Mesothelial cell of epicardium (in vitro differentiated cells): ENCODE data around the gene KHDRBS2. TPM values are rescaled to one million over a fixed set of nuclear protein-coding genes. Genes with fewer than 3 reads are reported as not detected.
"Not testable (repeated sequence)": the region's sequence is repeated elsewhere in the genome, so short reads cannot be mapped to it uniquely, and the experiment has no call there.

Experiments used
- DNase-seq, 2 experiments: peaks; one replicate each; pipeline ENCODE4 v3.0.0; 2021; ENCODE audit warnings: low spot score in 2 of 2; ENCODE audit not compliant: unreplicated experiment in 2 of 2
- H3K27ac Mint-ChIP-seq: 2 replicates; pipeline ENCODE4 v1.8.0; 2021; ENCODE audit warnings: mixed read lengths
- H3K27me3 Mint-ChIP-seq: 2 replicates; pipeline ENCODE4 v1.8.0; 2021; ENCODE audit warnings: low read depth, mixed read lengths
- H3K36me3 Mint-ChIP-seq: 2 replicates; pipeline ENCODE4 v1.8.0; 2021; ENCODE audit warnings: mixed read lengths
- H3K4me1 Mint-ChIP-seq: 2 replicates; pipeline ENCODE4 v1.8.0; 2021; ENCODE audit warnings: mixed read lengths
- H3K4me3 Mint-ChIP-seq: 2 replicates; pipeline ENCODE4 v1.8.0; 2021; ENCODE audit warnings: mild to moderate bottlenecking, moderate library complexity, mixed read lengths
- H3K9me3 Mint-ChIP-seq: 2 replicates; pipeline ENCODE4 v1.8.0; 2021; ENCODE audit warnings: mixed read lengths
- CTCF ChIP-seq: fragments of 200-600 bp; sonication (generic); IDR thresholded peaks from one replicate; pipeline ENCODE4 v1.5.0; 2021; ENCODE audit warnings: antibody characterized with exemption; ENCODE audit not compliant: unreplicated experiment
- total RNA-seq: library from RNA; stranded (reverse); gene quantifications from 3 replicates; pipeline ENCODE4 v1.2.1, GENCODE V29; 2021

The KHDRBS2 gene
- total RNA-seq, 1 donor from 2014 or later, result 1.6 TPM

GRCh38 chr6:61833176-61833755 lies 452.8 kb downstream of the KHDRBS2 start:
- Mint-ChIP-seq H3K4me1 (peaks cover 1% of the 10 kb centered on the region), H3K27ac (no peak overlapping the region), H3K36me3 (no peaks in the 10 kb centered on the region), H3K4me3 (no peak overlapping the region), H3K9me3 (no peaks in the 10 kb centered on the region), H3K27me3 (no peaks in the 10 kb centered on the region)
- TF ChIP-seq CTCF, result no peak
- DNase-seq, result no peak

- Mint-ChIP-seq H3K4me3 (no peak overlapping the region), H3K36me3 (no peaks in the 10 kb centered on the region), H3K27me3 (no peaks in the 10 kb centered on the region), H3K27ac (no peak overlapping the region), H3K9me3 (peaks cover 4% of the 10 kb centered on the region), H3K4me1 (no peaks in the 10 kb centered on the region)
- DNase-seq, result no peak
- no peak for TF ChIP-seq CTCF
Observed at GRCh38 chr6:61817716-61818115, 468.3 kb downstream of the KHDRBS2 start.

GRCh38 chr6:61810047-61810446 lies 476.0 kb downstream of the KHDRBS2 start:
- H3K27me3 Mint-ChIP-seq, result no peaks in the 10 kb centered on the region
- no peak for TF ChIP-seq CTCF
- no peaks in the 10 kb centered on the region for H3K4me1 Mint-ChIP-seq
- peaks cover 2% of the 10 kb centered on the region for H3K36me3 Mint-ChIP-seq
- peaks cover 6% of the 10 kb centered on the region for H3K9me3 Mint-ChIP-seq
- no peak for DNase-seq
- no peak overlapping the region for H3K27ac Mint-ChIP-seq
- no peak overlapping the region for H3K4me3 Mint-ChIP-seq

DNA sequence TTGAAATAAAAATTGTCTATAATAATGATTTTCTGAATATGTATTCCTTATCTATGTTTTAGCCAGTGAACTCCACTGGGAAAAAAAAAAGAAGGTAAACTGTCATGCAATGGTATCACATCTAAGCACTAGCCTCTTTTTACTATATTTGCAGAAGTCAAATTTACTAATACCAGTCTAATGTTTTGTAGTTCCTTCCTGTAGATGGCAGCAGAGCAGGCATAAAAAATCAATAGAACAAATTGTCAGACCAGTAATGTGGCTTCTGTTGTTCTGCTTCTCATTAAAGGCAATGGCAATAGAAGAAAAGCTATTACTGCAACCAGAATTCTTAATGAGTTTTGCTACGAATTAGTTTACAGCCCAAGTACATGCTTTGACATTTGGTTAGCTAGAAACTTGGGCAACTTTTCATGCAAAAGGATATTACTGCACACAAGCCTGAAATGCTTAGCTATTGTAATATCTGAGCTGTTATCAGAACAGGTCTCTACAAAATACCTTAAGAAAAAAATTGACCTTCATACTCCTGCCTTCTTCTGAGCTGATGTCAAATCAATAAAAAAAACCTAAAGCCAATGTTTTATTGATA lies 476.9 kb downstream of the KHDRBS2 start:
- Mint-ChIP-seq H3K4me1 (no peaks in the 10 kb centered on the region), H3K27me3 (no peaks in the 10 kb centered on the region), H3K9me3 (peaks cover 10% of the 10 kb centered on the region), H3K4me3 (no peak overlapping the region), H3K27ac (no peak overlapping the region), H3K36me3 (peaks cover 2% of the 10 kb centered on the region)
- peak; percentile 57 for TF ChIP-seq CTCF
- no peak for DNase-seq

DNA sequence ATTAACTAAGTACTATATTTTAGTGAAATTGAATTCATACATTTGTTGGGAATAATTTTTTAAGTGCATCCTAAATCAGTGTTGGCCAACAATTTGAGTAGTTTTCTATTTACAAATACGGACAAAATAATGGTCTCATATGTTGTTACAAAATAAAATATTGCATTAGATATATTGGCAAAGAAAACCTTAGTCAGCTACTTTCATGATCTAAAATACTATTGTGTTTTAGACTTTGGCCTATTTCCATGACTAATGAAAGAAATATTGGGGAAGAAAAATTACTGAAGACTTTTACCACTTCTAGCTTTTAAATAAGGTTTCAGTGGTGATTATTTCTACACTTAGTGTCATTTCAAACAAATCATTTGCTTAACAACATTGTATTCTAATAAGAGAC lies 498.0 kb downstream of the KHDRBS2 start:
- no peaks in the 10 kb centered on the region for H3K4me1 Mint-ChIP-seq
- H3K4me3 Mint-ChIP-seq, result no peak overlapping the region
- DNase-seq, result no peak
- TF ChIP-seq CTCF, result no peak
- no peaks in the 10 kb centered on the region for H3K9me3 Mint-ChIP-seq
- no peaks in the 10 kb centered on the region for H3K36me3 Mint-ChIP-seq
- H3K27me3 Mint-ChIP-seq, result no peaks in the 10 kb centered on the region
- no peak overlapping the region for H3K27ac Mint-ChIP-seq

- H3K27me3 Mint-ChIP-seq, H3K27ac Mint-ChIP-seq, H3K4me1 Mint-ChIP-seq, DNase-seq, H3K4me3 Mint-ChIP-seq, H3K36me3 Mint-ChIP-seq: not testable (repeated sequence)
- peaks cover 54% of the 10 kb centered on the region for H3K9me3 Mint-ChIP-seq
Observed at GRCh38 chr6:61769446-61769845, 516.6 kb downstream of the KHDRBS2 start.
